ENCODE data around the gene PRR5L. TPM values are rescaled to one million over a fixed set of nuclear protein-coding genes. Genes with fewer than 3 reads are reported as not detected.

PRR5L gene
- total RNA-seq, 1 experiment from 2014 or later, result 38.2 TPM

GRCh38 chr11:36400766-36401455 is 104.8 kb downstream of the PRR5L start:
- no peak for DNase-seq (ENCODE audit: low spot score)

GRCh38 chr11:36402568-36403170 is 106.6 kb downstream of the PRR5L start:
- no peak for DNase-seq (ENCODE audit: low spot score)

- no peak for DNase-seq (ENCODE audit: low spot score)
These were observed 107.6 kb downstream of the PRR5L start for GRCh38 chr11:36403661-36404060.

GRCh38 chr11:36404831-36405230 is 108.7 kb downstream of the PRR5L start:
- DNase-seq (ENCODE audit: low spot score), result no peak

DNA sequence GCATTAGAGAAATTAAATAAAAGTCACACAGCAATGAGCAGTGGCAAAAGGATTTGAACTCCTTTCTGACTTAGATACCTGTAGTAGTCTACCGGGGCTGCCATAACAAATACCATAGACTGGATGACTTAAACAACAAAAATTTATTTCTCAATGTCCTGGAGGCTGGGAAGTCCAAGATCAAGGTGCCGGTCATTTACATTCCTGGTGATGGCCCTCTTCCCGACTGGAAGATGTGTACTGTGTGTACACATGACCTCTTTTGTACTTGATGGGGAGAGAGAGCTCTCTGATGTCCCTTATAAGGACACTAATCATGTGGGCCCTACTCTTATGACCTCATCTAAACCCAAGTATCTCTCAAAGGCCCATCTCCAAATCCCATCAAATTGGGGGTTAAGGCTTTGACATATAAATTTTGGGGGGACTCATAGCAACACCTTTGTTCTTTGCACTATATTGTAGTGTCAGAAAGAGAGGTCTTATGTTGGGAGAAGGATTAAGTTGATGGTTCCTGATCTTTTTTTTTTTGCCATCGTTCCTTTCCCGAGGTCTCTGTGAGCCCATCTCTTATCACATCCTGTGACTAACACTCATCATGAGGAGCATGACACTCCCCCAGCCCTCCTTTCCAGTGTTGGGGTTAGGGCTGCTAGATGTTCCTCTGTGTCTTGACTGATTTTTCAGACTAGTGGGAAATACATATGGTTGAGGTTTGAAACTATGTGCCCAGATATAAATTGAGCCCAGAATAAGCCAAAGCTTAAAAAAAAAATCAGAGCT is 109.7 kb downstream of the PRR5L start:
- DNase-seq (ENCODE audit: low spot score), result no peak

DNA sequence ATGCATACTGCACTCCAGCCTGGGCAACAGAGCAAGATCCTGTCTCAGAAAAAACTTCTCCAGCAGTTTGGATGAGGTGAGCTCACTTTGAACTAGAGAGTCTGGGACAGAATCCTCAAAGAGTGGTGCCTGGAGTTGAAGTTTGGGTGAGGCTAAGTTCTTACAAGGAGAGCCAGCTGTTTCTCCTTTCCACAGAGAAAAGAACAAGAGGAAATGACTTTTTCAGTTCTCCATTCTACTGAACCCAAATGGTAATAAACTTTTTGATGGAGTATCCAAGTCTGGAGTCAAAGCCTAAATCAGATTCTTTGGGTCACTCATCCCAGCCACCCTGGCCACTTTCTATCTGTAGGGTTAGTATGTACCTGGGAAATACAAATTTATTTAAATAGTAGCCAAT is 111.3 kb downstream of the PRR5L start:
- DNase-seq (ENCODE audit: low spot score), result no peak

DNA sequence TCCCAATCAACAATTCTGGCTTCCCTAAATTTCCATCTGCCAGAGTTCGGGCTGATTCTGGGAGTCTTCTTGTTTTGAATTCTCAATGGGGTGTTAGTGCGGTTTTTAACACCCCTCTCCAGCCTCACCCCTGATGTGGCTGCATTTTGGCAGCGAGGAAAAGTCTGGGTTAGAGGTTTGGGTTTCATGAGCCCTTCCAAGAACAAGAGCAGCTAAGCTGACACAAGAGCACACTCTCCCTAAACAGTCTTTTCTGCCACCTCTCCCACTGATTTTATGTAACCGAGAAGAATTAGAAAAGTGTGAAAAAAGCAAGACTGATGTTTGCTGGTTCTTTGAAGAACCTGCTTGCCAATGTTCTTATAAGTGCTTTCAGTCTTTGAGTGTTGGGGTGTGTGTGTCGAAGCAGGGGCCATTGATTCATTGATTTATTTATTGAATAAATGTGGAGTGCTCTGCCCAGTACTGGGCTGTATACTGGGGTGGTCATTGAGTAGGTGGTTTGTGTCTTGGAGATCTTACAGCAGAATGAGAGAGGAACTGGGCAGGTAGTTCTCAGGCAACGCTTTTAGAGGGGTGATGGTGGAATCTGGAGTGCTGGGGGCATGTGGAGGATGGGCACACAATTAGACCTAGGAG is 112.5 kb downstream of the PRR5L start:
- no peak for DNase-seq (ENCODE audit: low spot score)

- DNase-seq (ENCODE audit: low spot score), result no peak
These were observed 113.2 kb downstream of the PRR5L start for GRCh38 chr11:36409152-36409816.

DNA sequence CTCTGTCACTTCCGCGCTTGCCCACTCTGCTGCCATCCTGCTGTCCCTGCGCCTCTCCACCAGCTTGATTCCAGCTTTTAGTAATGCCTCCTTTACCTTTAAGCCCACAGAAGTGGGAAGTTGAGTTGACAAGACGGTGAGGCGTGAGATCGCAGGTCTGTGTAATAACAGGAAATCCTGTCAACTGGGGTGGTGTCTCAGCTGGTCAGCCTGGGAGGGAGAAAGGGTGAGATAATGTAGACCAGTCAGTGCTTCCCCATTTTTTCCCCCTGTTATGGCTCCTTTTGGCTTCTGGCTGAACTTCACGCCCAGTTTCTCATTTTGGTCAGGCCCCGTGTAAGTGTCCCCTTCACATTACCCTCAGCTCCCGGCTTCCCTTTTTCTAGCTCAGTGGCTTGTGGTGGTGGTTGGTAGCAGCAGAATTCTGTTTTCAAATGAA is 115.1 kb downstream of the PRR5L start:
- no peak for DNase-seq (ENCODE audit: low spot score)

DNA sequence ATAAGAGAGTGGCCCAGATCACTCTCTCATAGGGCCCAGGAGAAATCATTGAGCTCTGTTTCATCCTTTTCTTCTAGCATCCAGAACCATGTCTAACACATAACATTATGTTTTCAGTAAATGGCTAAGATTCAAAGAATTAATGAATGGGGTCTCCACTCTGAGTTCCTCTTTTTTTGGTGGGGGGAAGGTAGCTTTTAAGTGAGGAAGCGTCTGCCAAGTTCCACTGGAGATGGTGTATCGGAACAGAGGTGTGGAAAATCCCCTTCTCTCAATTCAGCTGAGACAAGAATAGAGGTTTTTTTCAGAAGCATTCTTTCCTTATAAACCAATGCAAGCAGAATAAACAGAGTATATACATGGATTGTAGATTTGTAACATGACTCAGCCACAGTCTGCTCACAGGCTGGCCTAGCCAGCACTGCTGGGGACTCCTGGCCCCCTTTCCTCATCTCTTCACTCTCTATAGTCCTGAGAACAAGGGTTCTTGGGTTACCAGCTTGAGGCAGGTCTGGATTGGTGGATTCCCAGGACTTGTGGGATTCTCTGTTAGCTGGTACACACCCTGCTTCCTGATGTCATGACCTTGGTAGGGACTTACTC is 116.8 kb downstream of the PRR5L start:
- no peak for DNase-seq (ENCODE audit: low spot score)

DNA sequence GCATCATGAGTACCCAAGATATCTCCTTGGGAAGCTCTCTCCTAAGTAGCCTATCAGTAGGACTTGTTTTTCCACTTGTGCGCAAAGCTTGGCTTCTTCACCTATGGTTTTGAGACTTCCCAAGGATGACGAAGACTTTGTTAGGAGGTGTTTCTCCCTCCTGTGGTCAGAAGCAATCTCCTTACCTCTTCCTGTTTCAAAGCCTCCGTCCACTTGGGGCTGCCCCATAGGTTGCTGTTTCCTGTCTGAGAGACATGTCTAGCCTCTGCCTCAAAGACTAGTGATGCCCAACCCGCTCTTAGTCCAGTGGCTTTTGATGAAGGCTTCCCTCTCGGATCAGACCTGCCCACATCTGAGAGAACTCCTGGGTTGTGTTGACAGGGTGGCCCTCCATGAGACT is 121.1 kb downstream of the PRR5L start:
- DNase-seq (ENCODE audit: low spot score), result no peak

GRCh38 chr11:36419791-36420424 is 123.8 kb downstream of the PRR5L start:
- no peak for DNase-seq (ENCODE audit: low spot score)

DNA sequence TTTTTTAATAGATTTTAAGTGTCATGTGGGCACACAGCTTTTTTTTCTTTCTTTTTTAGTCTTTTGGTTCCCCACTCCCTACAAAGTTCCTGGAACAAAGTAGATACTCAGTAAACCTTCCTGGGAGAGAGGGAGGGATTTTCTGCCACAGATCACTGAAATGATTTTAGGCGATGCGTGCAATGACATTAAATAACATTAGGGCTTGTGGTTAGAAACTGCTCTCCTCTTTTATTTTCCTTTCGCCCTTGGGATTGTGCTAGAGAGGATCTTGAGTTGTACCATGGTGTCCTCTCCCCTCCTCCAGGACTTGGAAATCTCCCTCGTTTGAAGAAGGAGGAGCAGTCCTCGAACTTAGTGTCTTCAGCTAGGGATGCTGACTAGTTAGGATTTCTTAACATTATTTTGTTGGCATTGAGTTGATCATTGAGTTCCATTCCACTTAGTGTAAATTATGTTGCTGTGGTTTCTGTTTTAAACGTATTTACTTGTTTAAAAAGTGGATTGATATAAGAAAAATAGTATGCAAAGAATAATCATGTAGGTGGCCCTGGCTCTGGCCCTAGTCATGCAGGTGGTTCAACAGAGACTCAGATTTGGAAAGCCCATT is 125.6 kb downstream of the PRR5L start:
- DNase-seq (ENCODE audit: low spot score), result no peak

GRCh38 chr11:36425561-36426081 is 129.5 kb downstream of the PRR5L start:
- no peak for DNase-seq (ENCODE audit: low spot score)

- DNase-seq (ENCODE audit: low spot score), result no peak
These were observed 130.2 kb downstream of the PRR5L start for GRCh38 chr11:36426226-36426848.

DNA sequence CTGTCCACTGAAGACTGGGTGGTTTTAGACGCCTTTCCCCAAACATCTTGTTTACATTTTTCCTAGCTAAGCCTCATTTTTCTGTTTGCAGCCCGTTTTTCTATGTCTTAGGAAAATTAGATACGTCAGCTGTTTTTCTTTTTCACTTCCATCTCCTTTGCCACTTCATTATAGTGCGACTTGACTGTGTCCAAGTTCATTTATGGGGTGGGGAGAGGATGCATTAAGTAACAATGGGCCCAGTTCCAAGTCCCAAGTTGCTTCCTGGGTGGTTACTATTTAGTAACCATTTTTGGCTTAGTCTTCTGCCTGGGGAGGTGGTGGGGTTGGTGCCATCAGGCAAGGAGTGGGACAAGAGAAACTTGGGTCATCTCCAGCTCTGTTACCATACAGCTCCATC is 131.0 kb downstream of the PRR5L start:
- no peak for DNase-seq (ENCODE audit: low spot score)

- DNase-seq (ENCODE audit: low spot score), result no peak
These were observed 131.8 kb downstream of the PRR5L start for GRCh38 chr11:36427876-36428275.

DNA sequence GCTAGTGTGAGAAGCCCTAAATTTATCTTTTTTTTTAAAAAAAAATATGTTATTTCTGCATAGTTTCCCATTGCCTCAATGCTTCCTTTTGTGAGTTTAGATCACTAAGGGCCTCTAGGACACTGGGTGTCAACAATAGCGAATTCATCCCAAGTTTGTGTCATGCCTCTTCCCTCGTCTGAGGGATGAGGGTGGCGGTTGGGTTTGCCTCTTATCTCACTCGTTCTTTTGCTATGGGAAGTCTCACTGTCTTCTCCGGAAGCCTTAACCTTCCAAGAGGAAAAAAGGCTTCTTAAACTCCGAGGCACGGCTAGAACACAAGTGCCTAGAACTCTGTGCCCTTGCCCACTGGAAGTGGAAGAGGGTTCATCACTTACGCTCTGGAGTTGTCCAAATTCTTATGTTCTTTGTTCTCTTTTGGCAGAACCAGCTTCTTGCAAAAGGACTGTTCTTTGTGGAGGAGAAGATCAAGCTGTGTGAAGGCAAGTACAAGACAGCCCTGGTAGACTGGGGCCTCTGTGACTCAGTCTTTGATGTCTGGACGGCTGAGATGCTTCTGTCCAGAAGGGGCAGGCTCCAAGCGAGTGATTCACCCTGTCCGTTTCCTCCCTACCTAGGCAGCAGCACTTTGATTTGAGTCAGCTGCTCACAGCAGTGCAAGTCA is 135.5 kb downstream of the PRR5L start:
- peak; percentile 75 for DNase-seq (ENCODE audit: low spot score)

- DNase-seq (ENCODE audit: low spot score), result no peak
These were observed 136.0 kb downstream of the PRR5L start for GRCh38 chr11:36432093-36432469.
